ENCODE measurements around the gene PARP1.

DNA sequence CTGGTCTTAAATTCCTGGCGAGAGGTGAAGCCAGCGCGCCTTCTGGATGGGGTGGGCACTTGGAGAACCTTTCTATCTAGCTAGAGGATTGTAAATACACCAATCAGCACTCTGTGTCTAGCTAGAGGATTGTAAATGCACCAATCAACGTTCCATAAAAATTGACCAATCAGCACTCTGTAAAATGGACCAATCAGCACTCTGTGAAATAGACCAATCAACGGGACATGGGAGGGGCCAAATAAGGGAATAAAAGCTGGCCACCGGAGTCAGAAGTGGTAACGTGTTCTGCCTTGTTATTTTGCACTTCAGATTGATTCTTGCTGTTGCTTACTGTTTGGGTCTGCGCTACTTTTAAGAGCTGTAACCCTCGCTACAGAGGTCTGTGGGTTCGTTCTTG lies 87.0 kb downstream of the PARP1 start:
- TF ChIP-seq, protein P1, sequence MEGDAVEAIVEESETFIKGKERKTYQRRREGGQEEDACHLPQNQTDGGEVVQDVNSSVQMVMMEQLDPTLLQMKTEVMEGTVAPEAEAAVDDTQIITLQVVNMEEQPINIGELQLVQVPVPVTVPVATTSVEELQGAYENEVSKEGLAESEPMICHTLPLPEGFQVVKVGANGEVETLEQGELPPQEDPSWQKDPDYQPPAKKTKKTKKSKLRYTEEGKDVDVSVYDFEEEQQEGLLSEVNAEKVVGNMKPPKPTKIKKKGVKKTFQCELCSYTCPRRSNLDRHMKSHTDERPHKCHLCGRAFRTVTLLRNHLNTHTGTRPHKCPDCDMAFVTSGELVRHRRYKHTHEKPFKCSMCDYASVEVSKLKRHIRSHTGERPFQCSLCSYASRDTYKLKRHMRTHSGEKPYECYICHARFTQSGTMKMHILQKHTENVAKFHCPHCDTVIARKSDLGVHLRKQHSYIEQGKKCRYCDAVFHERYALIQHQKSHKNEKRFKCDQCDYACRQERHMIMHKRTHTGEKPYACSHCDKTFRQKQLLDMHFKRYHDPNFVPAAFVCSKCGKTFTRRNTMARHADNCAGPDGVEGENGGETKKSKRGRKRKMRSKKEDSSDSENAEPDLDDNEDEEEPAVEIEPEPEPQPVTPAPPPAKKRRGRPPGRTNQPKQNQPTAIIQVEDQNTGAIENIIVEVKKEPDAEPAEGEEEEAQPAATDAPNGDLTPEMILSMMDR (IDR thresholded peaks at IDR 0.05) = no peak
- no peak for TF ChIP-seq POLR2A (IDR thresholded peaks at IDR 0.05)
